ENCODE results near the gene FGD2.

DNA sequence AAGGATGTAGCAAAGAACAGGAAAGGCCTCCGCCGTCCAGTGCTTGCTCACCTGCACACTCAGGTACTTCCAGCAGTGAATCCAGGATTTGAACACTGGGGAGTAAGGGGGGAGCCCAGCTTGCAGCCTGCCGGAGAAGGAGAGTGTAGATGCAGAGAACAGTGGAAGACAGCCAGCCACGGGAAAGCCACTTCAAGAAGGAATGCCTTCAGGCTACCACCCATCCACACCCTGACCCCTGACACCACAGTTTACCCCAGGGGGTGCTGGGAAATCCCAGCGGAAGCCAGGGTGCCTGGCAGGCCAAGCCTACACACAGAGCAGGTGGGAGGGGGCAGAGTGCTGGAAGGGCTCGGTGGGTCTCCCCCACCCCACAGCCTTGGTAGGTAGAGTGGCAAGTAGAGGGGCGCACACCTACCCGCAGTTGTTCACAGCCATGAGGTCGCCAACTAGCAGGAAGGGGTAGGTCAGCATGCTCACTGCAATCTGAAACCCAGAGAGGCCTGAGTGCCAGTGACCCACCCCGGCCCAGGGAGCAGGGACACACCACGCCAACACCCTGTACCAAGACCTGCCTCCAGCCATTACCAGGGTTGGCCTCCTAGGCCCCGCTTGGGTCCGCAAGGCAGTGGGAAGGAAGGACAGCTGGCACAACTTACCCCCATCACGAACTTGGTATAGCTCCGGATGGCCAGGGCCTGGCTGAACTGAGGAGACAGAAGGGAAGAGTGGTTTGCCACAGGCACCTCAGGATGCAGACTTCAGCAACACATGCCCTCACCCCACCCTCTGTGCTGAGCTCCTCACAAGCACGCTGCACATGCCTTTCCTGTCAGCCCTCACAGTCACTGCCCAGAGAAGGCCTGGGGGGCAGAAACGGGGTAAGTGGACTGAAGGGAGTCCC, 35.2 kb upstream of the FGD2 start:
- TF ChIP-seq CTCF (conservative IDR thresholded peaks at IDR 0.05; ENCODE audit: low read length), result no peak
- TF ChIP-seq EZH2phosphoT487 (IDR thresholded peaks at IDR 0.05; ENCODE audit: borderline replicate concordance), result no peak

Measured in Loucy (cell line).